ENCODE measurements around the gene CRX. TPM values are rescaled to one million over a fixed set of nuclear protein-coding genes. Genes with fewer than 3 reads are reported as not detected.
"Not testable (repeated sequence)": the region's sequence is repeated elsewhere in the genome, so short reads cannot be mapped to it uniquely, and the experiment has no call there.

CRX gene
- polyA plus RNA-seq, 4 donors, result 0.12 TPM; not detected in 3

DNA sequence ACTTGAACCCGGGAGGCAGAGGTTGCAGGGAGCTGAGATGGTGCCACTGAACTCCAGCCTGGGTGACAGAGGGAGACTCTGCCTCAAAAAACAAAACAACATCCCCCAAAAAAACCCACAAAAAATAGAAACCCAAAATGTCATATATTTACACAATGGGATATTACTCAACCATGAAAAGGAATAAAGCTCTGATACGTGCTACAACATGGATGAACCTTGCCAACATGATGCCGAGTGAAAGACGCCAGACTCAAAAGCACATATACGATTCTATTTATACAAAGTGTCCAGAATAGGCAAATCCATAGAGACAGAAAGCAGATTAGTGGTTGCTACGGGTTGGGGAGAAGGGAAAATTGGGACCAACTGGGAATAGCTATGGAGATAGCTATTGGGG, 15.3 kb upstream of the CRX start:
- DNase-seq, result no peak
- Histone ChIP-seq H3K27me3 (ENCODE audit: control insufficient read depth in 3 of 3, insufficient read depth in 3 of 3, low read length in 3 of 3) (no peaks in the 10 kb centered on the region), H3K4me1 (ENCODE audit: control insufficient read depth in 3 of 3, insufficient read depth in 2 of 3, low read depth in 1 of 3, low read length in 2 of 3) (no peaks in the 10 kb centered on the region), H3K4me3 (ENCODE audit: low read depth in 1 of 3, low read length in 3 of 3) (no peak overlapping the region), H3K27ac (ENCODE audit: low read depth in 1 of 3, low read length in 2 of 3) (no peak overlapping the region), H3K36me3 (ENCODE audit: control insufficient read depth in 3 of 3, insufficient read depth in 2 of 3, low read depth in 1 of 3, low read length in 3 of 3) (no peaks in the 10 kb centered on the region), H3K9me3 (ENCODE audit: control insufficient read depth in 2 of 2, insufficient read depth in 1 of 2, low read depth in 1 of 2, low read length in 1 of 2) (no peaks in the 10 kb centered on the region)
- WGBS, 3 donors, result 83 to 92% (median 86%) methylated on average over 6 of the region's 6 CpGs
- no peak for FAIRE-seq

DNA sequence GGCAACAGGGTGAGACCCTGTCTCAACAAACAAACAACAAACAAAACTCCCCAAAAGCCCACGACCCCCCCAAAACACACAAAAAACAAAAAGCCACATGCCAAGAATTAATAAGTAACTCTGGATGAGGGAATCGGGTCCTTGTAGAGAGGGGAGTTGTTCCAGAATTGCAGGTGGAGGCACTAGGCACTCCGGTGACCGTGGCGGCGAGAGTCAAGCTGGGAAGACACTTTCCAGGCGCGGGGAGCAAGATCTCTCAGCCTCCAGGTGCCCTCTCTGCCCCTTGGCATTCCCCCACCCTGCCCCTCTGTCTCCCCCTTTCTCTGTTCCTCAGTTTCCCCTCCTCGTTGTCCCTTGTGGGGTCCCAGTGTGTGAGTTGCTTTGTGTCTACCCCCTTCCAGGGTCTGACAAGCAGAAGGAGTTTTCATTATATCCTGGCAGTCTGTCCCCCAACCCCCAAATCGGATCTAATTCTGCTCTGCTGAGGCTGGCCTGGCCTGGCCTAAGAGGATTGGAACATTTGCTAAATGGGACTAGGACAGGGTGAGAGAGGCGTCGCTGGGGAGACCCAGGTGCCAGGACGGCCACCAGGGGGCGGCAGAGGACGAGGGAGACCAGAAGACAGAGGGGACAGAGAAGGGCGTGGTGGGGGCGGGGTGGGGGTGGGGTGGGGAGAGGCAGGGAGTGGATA, 8.3 kb upstream of the CRX start:
- 28 to 36% (median 31%) methylated on average over 15 to 17 of the region's 17 CpGs for WGBS, 3 donors
- Histone ChIP-seq H3K9me3 (ENCODE audit: control insufficient read depth in 2 of 2, insufficient read depth in 1 of 2, low read depth in 1 of 2, low read length in 1 of 2) (no peaks in the 10 kb centered on the region), H3K27me3 (ENCODE audit: control insufficient read depth in 3 of 3, insufficient read depth in 3 of 3, low read length in 3 of 3) (no peaks in the 10 kb centered on the region), H3K27ac (ENCODE audit: low read depth in 1 of 3, low read length in 2 of 3) (no peak overlapping the region), H3K4me1 (ENCODE audit: control insufficient read depth in 3 of 3, insufficient read depth in 2 of 3, low read depth in 1 of 3, low read length in 2 of 3) (no peaks in the 10 kb centered on the region), H3K36me3 (ENCODE audit: control insufficient read depth in 3 of 3, insufficient read depth in 2 of 3, low read depth in 1 of 3, low read length in 3 of 3) (no peaks in the 10 kb centered on the region), H3K4me3 (ENCODE audit: low read depth in 1 of 3, low read length in 3 of 3) (no peak overlapping the region)
- FAIRE-seq (no peak), DNase-seq (peak; percentile 58 to 76)

DNA sequence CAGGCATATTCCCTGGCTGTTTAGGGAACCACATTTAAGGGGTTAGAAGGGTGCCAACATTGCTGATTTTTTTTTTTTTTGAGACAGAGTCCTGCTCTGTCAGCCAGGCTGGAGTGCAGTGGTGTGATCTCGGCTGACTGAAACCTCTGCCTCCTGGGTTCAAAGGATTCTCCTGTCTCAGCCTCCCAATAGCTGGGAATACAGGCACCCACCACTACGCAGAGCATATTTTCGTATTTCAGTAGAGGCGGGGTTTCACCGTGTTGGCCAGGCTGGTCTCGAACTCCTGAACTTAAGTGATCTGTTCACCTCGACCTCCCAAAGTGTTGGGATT, 7.8 kb upstream of the CRX start:
- no peaks in the 10 kb centered on the region for H3K4me1 ChIP-seq (ENCODE audit: control insufficient read depth in 3 of 3, insufficient read depth in 2 of 3, low read depth in 1 of 3, low read length in 2 of 3)
- no peak for DNase-seq
- H3K4me3 ChIP-seq (ENCODE audit: low read depth in 1 of 3, low read length in 3 of 3), result no peak overlapping the region
- no peak overlapping the region for H3K27ac ChIP-seq (ENCODE audit: low read depth in 1 of 3, low read length in 2 of 3)
- no peaks in the 10 kb centered on the region for H3K27me3 ChIP-seq (ENCODE audit: control insufficient read depth in 3 of 3, insufficient read depth in 3 of 3, low read length in 3 of 3)
- no peak for FAIRE-seq
- no peaks in the 10 kb centered on the region for H3K36me3 ChIP-seq (ENCODE audit: control insufficient read depth in 3 of 3, insufficient read depth in 2 of 3, low read depth in 1 of 3, low read length in 3 of 3)
- no peaks in the 10 kb centered on the region for H3K9me3 ChIP-seq (ENCODE audit: control insufficient read depth in 2 of 2, insufficient read depth in 1 of 2, low read depth in 1 of 2, low read length in 1 of 2)
- 45 to 53% (median 50%) methylated on average over 7 of the region's 7 CpGs for WGBS, 3 donors

DNA sequence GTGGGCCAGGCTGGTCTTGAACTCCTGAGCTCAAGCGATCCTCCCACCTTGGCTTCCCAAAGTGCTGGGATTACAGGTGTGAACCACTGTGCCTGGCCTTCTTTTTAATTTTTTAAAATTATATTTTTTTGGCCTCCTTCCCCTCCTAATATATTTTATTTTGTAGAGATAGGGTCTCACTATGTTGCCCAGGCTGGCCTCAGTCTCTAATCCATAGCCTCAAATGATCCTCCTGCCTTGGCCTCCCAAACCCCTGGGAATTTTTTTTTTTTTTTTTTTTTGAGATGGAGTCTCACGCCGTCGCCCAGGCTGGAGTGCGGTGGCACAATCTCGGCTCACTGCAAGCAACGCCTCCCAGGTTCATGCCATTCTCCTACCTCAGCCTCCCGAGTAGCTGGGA, 5.5 kb upstream of the CRX start:
- not testable (repeated sequence) for DNase-seq; H3K9me3 ChIP-seq (ENCODE audit: control insufficient read depth in 2 of 2, insufficient read depth in 1 of 2, low read depth in 1 of 2, low read length in 1 of 2); FAIRE-seq; H3K4me1 ChIP-seq (ENCODE audit: control insufficient read depth in 3 of 3, insufficient read depth in 2 of 3, low read depth in 1 of 3, low read length in 2 of 3); H3K27ac ChIP-seq (ENCODE audit: low read depth in 1 of 3, low read length in 2 of 3); H3K4me3 ChIP-seq (ENCODE audit: low read depth in 1 of 3, low read length in 3 of 3); H3K36me3 ChIP-seq (ENCODE audit: control insufficient read depth in 3 of 3, insufficient read depth in 2 of 3, low read depth in 1 of 3, low read length in 3 of 3)
- peaks cover 2 to 16% (median 6%) of the 10 kb centered on the region in 3 donors for H3K27me3 ChIP-seq (ENCODE audit: control insufficient read depth in 3 of 3, insufficient read depth in 3 of 3, low read length in 3 of 3)
- WGBS, 3 donors, result 92 to 94% (median 93%) methylated on average over 8 of the region's 8 CpGs

DNA sequence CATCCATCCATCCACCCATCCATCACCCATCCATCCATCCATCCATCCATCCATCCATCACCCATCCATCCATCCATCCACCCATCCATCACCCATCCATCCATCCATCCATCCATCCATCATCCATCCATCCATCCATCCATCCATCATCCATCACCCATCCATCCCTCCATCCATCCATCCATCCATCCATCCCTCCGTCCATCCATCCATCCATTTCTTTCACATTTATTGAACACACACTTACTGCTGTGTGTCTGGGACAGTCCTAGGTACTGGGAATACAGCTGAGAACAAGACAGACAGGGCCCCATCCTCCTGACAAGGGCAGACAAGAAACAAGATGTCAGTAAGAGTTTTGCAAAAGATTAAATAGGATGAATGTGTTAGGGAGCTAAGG, 3.5 kb upstream of the CRX start:
- H3K9me3 ChIP-seq (ENCODE audit: control insufficient read depth in 2 of 2, insufficient read depth in 1 of 2, low read depth in 1 of 2, low read length in 1 of 2); H3K27ac ChIP-seq (ENCODE audit: low read depth in 1 of 3, low read length in 2 of 3); DNase-seq; H3K36me3 ChIP-seq (ENCODE audit: control insufficient read depth in 3 of 3, insufficient read depth in 2 of 3, low read depth in 1 of 3, low read length in 3 of 3); H3K4me3 ChIP-seq (ENCODE audit: low read depth in 1 of 3, low read length in 3 of 3); FAIRE-seq; H3K4me1 ChIP-seq (ENCODE audit: control insufficient read depth in 3 of 3, insufficient read depth in 2 of 3, low read depth in 1 of 3, low read length in 2 of 3): not testable (repeated sequence)
- peaks cover 2 to 24% (median 6%) of the 10 kb centered on the region in 3 donors for H3K27me3 ChIP-seq (ENCODE audit: control insufficient read depth in 3 of 3, insufficient read depth in 3 of 3, low read length in 3 of 3)
- 93 to 98% (median 93%) methylated on average over 1 of the region's 1 CpG for WGBS, 3 donors

DNA sequence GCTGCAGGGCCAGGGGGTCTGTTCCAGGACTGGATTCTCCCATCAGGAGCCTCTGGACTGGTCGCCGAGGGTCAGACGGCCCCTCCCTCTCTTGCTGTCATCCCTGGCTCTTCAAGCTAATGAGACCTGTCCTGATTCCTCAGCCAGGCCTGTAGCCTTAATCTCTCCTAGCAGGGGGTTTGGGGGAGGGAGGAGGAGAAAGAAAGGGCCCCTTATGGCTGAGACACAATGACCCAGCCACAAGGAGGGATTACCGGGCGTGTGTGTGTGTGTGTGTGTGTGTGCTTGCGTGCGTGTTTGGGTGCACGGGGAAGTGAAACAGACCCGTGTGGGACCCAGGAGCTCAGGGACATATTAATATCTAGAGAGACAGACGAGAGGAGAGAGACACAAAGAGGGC, 1.9 kb upstream of the CRX start:
- Histone ChIP-seq H3K4me3 (ENCODE audit: low read depth in 1 of 3, low read length in 3 of 3) (no peak overlapping the region), H3K36me3 (ENCODE audit: control insufficient read depth in 3 of 3, insufficient read depth in 2 of 3, low read depth in 1 of 3, low read length in 3 of 3) (no peaks in the 10 kb centered on the region), H3K27ac (ENCODE audit: low read depth in 1 of 3, low read length in 2 of 3) (no peak overlapping the region), H3K9me3 (ENCODE audit: control insufficient read depth in 2 of 2, insufficient read depth in 1 of 2, low read depth in 1 of 2, low read length in 1 of 2) (no peaks in the 10 kb centered on the region), H3K27me3 (ENCODE audit: control insufficient read depth in 3 of 3, insufficient read depth in 3 of 3, low read length in 3 of 3) (peaks cover 2 to 24% (median 6%) of the 10 kb centered on the region in 3 donors), H3K4me1 (ENCODE audit: control insufficient read depth in 3 of 3, insufficient read depth in 2 of 3, low read depth in 1 of 3, low read length in 2 of 3) (no peaks in the 10 kb centered on the region)
- no peak for DNase-seq
- FAIRE-seq, result no peak
- WGBS, 3 donors, result 7 to 9% (median 7%) methylated on average over 10 of the region's 10 CpGs

DNA sequence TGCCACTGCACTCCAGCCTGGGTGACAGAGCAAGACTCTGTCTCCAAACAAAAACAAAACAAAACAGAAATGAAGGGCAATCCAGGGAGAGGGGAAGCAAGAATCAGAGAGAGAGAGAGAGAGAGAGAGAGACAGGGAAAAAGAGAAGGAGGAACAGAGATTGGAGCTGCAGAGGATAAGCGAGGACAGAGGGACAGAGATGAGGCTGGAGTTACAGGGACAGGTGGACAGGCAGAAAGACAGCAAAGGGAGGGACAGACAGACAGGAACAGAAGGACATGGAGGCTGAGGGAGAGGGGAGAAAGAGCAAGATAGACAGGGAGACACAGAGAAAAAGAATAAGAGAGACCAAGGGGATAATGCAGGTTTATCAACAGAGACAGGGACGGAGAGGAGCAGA, 1.3 kb upstream of the CRX start:
- H3K4me1 ChIP-seq (ENCODE audit: control insufficient read depth in 3 of 3, insufficient read depth in 2 of 3, low read depth in 1 of 3, low read length in 2 of 3), result no peaks in the 10 kb centered on the region
- 42 to 71% (median 53%) methylated on average over 2 of the region's 2 CpGs for WGBS, 3 donors
- H3K36me3 ChIP-seq (ENCODE audit: control insufficient read depth in 3 of 3, insufficient read depth in 2 of 3, low read depth in 1 of 3, low read length in 3 of 3), result no peaks in the 10 kb centered on the region
- FAIRE-seq, result no peak
- no peak overlapping the region for H3K27ac ChIP-seq (ENCODE audit: low read depth in 1 of 3, low read length in 2 of 3)
- DNase-seq, result no peak
- H3K4me3 ChIP-seq (ENCODE audit: low read depth in 1 of 3, low read length in 3 of 3), result no peak overlapping the region
- H3K27me3 ChIP-seq (ENCODE audit: control insufficient read depth in 3 of 3, insufficient read depth in 3 of 3, low read length in 3 of 3), result peaks cover 2 to 24% (median 6%) of the 10 kb centered on the region in 3 donors
- no peaks in the 10 kb centered on the region for H3K9me3 ChIP-seq (ENCODE audit: control insufficient read depth in 2 of 2, insufficient read depth in 1 of 2, low read depth in 1 of 2, low read length in 1 of 2)

DNA sequence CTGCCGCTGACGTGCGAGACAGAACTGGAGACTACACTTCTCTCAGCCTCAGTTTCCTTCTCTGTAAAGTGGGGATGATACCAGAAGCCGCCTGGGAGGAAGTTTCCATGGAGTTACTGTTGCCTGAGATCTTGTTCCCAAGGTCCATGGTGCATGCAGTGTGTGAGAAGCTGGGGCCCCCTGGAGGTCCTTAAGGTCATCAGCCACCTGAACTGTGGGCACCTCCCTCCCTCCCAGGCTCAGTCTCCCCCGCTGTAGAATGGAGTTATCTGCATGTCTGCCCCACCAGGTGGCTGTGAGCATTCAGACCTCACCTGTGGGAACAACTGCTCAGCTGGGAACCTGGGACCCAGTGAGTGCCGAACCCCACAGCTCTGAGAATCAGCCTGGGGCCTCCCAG, 2.7 kb downstream of the CRX start:
- no peaks in the 10 kb centered on the region for H3K4me1 ChIP-seq (ENCODE audit: control insufficient read depth in 3 of 3, insufficient read depth in 2 of 3, low read depth in 1 of 3, low read length in 2 of 3)
- H3K27ac ChIP-seq (ENCODE audit: low read depth in 1 of 3, low read length in 2 of 3), result no peak overlapping the region
- peaks cover 0 to 7% of the 10 kb centered on the region in 2 donors for H3K9me3 ChIP-seq (ENCODE audit: control insufficient read depth in 2 of 2, insufficient read depth in 1 of 2, low read depth in 1 of 2, low read length in 1 of 2)
- DNase-seq, result no peak
- WGBS, 3 donors, result 73 to 77% (median 76%) methylated on average over 6 of the region's 6 CpGs
- no peak for FAIRE-seq
- no peak overlapping the region for H3K4me3 ChIP-seq (ENCODE audit: low read depth in 1 of 3, low read length in 3 of 3)
- peaks cover under 1 to 28% (median 8%) of the 10 kb centered on the region in 3 donors for H3K27me3 ChIP-seq (ENCODE audit: control insufficient read depth in 3 of 3, insufficient read depth in 3 of 3, low read length in 3 of 3)
- H3K36me3 ChIP-seq (ENCODE audit: control insufficient read depth in 3 of 3, insufficient read depth in 2 of 3, low read depth in 1 of 3, low read length in 3 of 3), result no peaks in the 10 kb centered on the region

DNA sequence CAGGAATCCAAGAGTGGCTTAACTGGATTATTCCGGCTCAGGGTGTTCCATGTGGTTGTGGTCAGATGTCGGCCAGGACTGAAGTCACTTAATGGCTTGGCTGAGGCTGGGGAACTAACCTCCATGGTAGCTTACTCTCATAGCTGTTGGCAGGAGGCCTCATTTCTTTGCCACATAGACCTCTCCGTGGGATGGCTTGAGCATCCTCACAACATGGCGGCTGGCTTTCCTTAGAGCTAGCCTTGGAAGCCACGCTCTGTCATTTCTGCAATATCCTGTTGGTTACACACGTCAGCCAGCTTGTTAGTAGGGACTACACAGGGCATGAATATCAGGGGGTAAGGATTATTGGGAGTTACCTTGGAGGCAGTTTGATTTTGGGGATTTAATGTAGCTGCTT, 5.1 kb downstream of the CRX start:
- Histone ChIP-seq H3K4me1 (ENCODE audit: control insufficient read depth in 3 of 3, insufficient read depth in 2 of 3, low read depth in 1 of 3, low read length in 2 of 3) (no peaks in the 10 kb centered on the region), H3K4me3 (ENCODE audit: low read depth in 1 of 3, low read length in 3 of 3) (no peak overlapping the region), H3K36me3 (ENCODE audit: control insufficient read depth in 3 of 3, insufficient read depth in 2 of 3, low read depth in 1 of 3, low read length in 3 of 3) (no peaks in the 10 kb centered on the region), H3K27me3 (ENCODE audit: control insufficient read depth in 3 of 3, insufficient read depth in 3 of 3, low read length in 3 of 3) (peaks cover 0 to 8% (median 3%) of the 10 kb centered on the region in 3 donors), H3K27ac (ENCODE audit: low read depth in 1 of 3, low read length in 2 of 3) (no peak overlapping the region), H3K9me3 (ENCODE audit: control insufficient read depth in 2 of 2, insufficient read depth in 1 of 2, low read depth in 1 of 2, low read length in 1 of 2) (peaks cover 0 to 7% of the 10 kb centered on the region in 2 donors)
- WGBS, 3 donors, result 79 to 92% (median 89%) methylated on average over 6 of the region's 6 CpGs
- FAIRE-seq (no peak), DNase-seq (no peak)
